K562 (cell line): ENCODE results near the gene CHST10. TPM values are rescaled to one million over a fixed set of nuclear protein-coding genes. Genes with fewer than 3 reads are reported as not detected.
A peak's percentile ranks its signal among the peaks of the same experiment; 100 is the strongest.

ENCODE experiments used
- ASH1L ChIP-seq: fragments of 450-650 bp; IDR thresholded peaks from 2 replicates; pipeline ENCODE4 v1.6.1; 2018; ENCODE audit warnings: borderline replicate concordance, mild to moderate bottlenecking, low read depth; ENCODE audit not compliant: partially characterized antibody
- ATF2 ChIP-seq: sonication (generic); formaldehyde crosslinking; IDR thresholded peaks from 2 replicates; pipeline ENCODE4 v1.8.1; 2022; ENCODE audit warnings: missing genetic modification reagents
- CBX5 ChIP-seq: IDR thresholded peaks from 2 replicates; pipeline ENCODE4 v1.6.1; 2014; ENCODE audit warnings: low read depth, borderline replicate concordance
- EGR1 ChIP-seq: fragments of 450-650 bp; conservative IDR thresholded peaks from 2 replicates; pipeline ENCODE4 v1.6.1; 2017; ENCODE audit warnings: mild to moderate bottlenecking
- EWSR1 ChIP-seq: fragments of 450-650 bp; IDR thresholded peaks from 2 replicates; pipeline ENCODE4 v1.6.1; 2018; ENCODE audit warnings: borderline replicate concordance, mild to moderate bottlenecking, low read depth, moderate library complexity; ENCODE audit not compliant: partially characterized antibody
- MAZ ChIP-seq, 2 experiments: fragments of 450-650 bp in 1 of 2; sonication (generic) in 1 of 2; formaldehyde crosslinking; IDR thresholded peaks in 1 of 2; conservative IDR thresholded peaks in 1 of 2; 2 replicates each; pipeline versions ENCODE4 v1.4.0 to v1.5.0; 2020; ENCODE audit warnings: mild to moderate bottlenecking in 1 of 2, missing genetic modification reagents in 1 of 2
- MEF2D ChIP-seq: conservative IDR thresholded peaks from 2 replicates; pipeline ENCODE4 v1.6.1; 2016; ENCODE audit warnings: low read depth, missing genetic modification characterization, missing compliant biosample characterization
- NFE2L1 ChIP-seq: fragments of 450-650 bp; IDR thresholded peaks from 2 replicates; pipeline ENCODE4 v1.6.1; 2016; ENCODE audit warnings: missing genetic modification characterization, low read depth, mild to moderate bottlenecking, missing compliant biosample characterization, moderate library complexity, borderline replicate concordance
- PCBP1 ChIP-seq: fragments of 200-400 bp; formaldehyde crosslinking; IDR thresholded peaks from 2 replicates; pipeline ENCODE4 v1.6.1; 2018; ENCODE audit warnings: mild to moderate bottlenecking, low read depth, low read length; ENCODE audit not compliant: poor library complexity, severe bottlenecking
- POLR2AphosphoS5 ChIP-seq: IDR thresholded peaks from 2 replicates; pipeline ENCODE4 v1.6.1; 2011; ENCODE audit warnings: mild to moderate bottlenecking, low read depth, low read length, moderate library complexity; ENCODE audit not compliant: control insufficient read depth, insufficient read depth
- TEAD1 ChIP-seq, 2 experiments: fragments of 450-650 bp in 1 of 2; sonication (generic) in 1 of 2; formaldehyde crosslinking; IDR thresholded peaks; 2 replicates each; pipeline versions ENCODE4 v1.4.0 to v1.8.0; 2020 to 2022; ENCODE audit warnings: mild to moderate bottlenecking in 2 of 2, missing genetic modification reagents in 1 of 2
- TFE3 ChIP-seq: fragments of 450-650 bp; formaldehyde crosslinking; IDR thresholded peaks from 2 replicates; pipeline ENCODE4 v1.4.0; 2020; ENCODE audit warnings: mild to moderate bottlenecking, mixed read lengths
- ZBTB2 ChIP-seq: fragments of 450-650 bp; IDR thresholded peaks from 2 replicates; pipeline ENCODE4 v1.6.1; 2016; ENCODE audit warnings: antibody characterized with exemption
- ZC3H11A ChIP-seq: IDR thresholded peaks from 2 replicates; pipeline ENCODE4 v1.6.1; 2012; ENCODE audit warnings: low read depth, low read length, improper control_type of control experiment
- ZC3H4 ChIP-seq: sonication (generic); formaldehyde crosslinking; IDR thresholded peaks from 2 replicates; pipeline ENCODE4 v1.9.0; 2021; ENCODE audit warnings: missing genetic modification reagents, borderline replicate concordance
- ZKSCAN1 ChIP-seq: fragments of 150-350 bp; IDR thresholded peaks from 2 replicates; pipeline ENCODE4 v1.6.1; 2016; ENCODE audit warnings: low read depth, low read length
- ZNF512 ChIP-seq: IDR thresholded peaks from 2 replicates; pipeline ENCODE4 v1.6.1; 2016; ENCODE audit warnings: missing genetic modification characterization, missing compliant biosample characterization
- ZNF561 ChIP-seq: fragments of 450-650 bp; formaldehyde crosslinking; conservative IDR thresholded peaks from 2 replicates; pipeline ENCODE4 v1.4.0; 2020; ENCODE audit warnings: mild to moderate bottlenecking, moderate library complexity
- ZNF780A ChIP-seq: fragments of 250-450 bp; sonication (Bioruptor Pico); IDR thresholded peaks from 2 replicates; pipeline ENCODE4 v1.5.0; 2021; ENCODE audit warnings: mild to moderate bottlenecking
- polyA plus RNA-seq, 8 experiments: library from polyadenylated mRNA; depleted of rRNA in 4 of 8; stranded (reverse) in 5 of 8; unstranded in 3 of 8; fragments of >200 nt; fragmentation: Nextera tagmentation in 2 of 8; fragmentation: Illumina TruSeq in 1 of 8; extraction: Ambion mirVana in 2 of 8; extraction: Trizol in 1 of 8; gene quantifications; 2 replicates each; pipeline versions ENCODE4 v1.2.1 to v1.2.3, GENCODE V29; 2011 to 2014; ENCODE audit warnings: inconsistent platforms in 1 of 8, missing spikeins in 1 of 8
- total RNA-seq, 7 experiments: library from RNA; depleted of rRNA in 6 of 7; stranded (reverse); fragments of >200 nt in 6 of 7; fragmentation: Illumina TruSeq in 2 of 7; extraction: Trizol in 2 of 7; gene quantifications; 2 replicates each; pipeline versions ENCODE4 v1.2.1 to v1.2.3, GENCODE V29; 2011 to 2021; ENCODE audit warnings: low replicate concordance in 1 of 7

CHST10 gene
- total and polyA plus RNA-seq, 9 of the 15 experiments (the other 6 are each of a cell fraction or from before 2014, with no cell fraction given): 1.3 to 30.9 (median 19.3) TPM

- TF ChIP-seq EWSR1 (no peak), MAZ (CRISPR knock-in tag; conservative IDR thresholded peaks at IDR 0.05 in 1 of 2, IDR thresholded peaks at IDR 0.05 in 1 of 2) (peak in 1 of 2 experiments; percentile 75; a peak in 3 of 4 replicates), MEF2D (tag) (no peak), POLR2AphosphoS5 (peak; percentile 63; the same call in 1 of the 2 replicates), ATF2 (CRISPR knock-in tag) (no peak), ZBTB2 (no peak), ZC3H4 (no peak), TEAD1 (CRISPR knock-in tag; IDR thresholded peaks at IDR 0.05) (no peak), NFE2L1 (no peak), ZNF512 (no peak), ASH1L (no peak), ZNF780A (CRISPR knock-in tag) (no peak), ZC3H11A (no peak), ZKSCAN1 (no peak), TFE3 (CRISPR knock-in tag) (no peak), ZNF561 (CRISPR knock-in tag) (no peak), PCBP1 (no peak), CBX5 (no peak), EGR1 (no peak)
Measured at GRCh38 chr2:100416935-100417710, at the start of gene CHST10 (continued).
